Lower leg skin (tissue), 4 donors: ENCODE measurements around the gene DPY30. TPM values are rescaled to one million over a fixed set of nuclear protein-coding genes. Genes with fewer than 3 reads are reported as not detected.
"Not testable (repeated sequence)": the region's sequence is repeated elsewhere in the genome, so short reads cannot be mapped to it uniquely, and the experiment has no call there.

ENCODE experiments used
- DNase-seq, 2 donors: peaks; one replicate each; pipeline ENCODE4 v3.0.0-alpha.2; 2019; ENCODE audit warnings: low spot score in 2 of 2
- H3K4me3 ChIP-seq: fragments of 200-600 bp; sonication (generic); 2 replicates; pipeline ENCODE4 v1.5.1; 2017; ENCODE audit warnings: mild to moderate bottlenecking, low read depth; ENCODE audit not compliant: poor library complexity, severe bottlenecking
- POLR2A ChIP-seq, 2 donors: fragments of 450-650 bp; IDR thresholded peaks; one replicate each; pipeline ENCODE4 v1.6.1; 2016 to 2017; ENCODE audit warnings: antibody characterized with exemption in 2 of 2, mild to moderate bottlenecking in 1 of 2, moderate library complexity in 1 of 2
- WGBS, 2 donors: methylation state at CpG; one replicate each; pipeline ENCODE4 v1.1.5; 2018; 5-methylcytosine and 5-hydroxymethylcytosine counted together
- intact Hi-C: fragments of 100-400 bp; cut with DNase I; formaldehyde crosslinking; loops from one replicate; pipeline ENCODE4 v1.15.0; 2023; ENCODE audit warnings: low total_unique reads
- total RNA-seq, 4 donors: library from RNA; depleted of rRNA; stranded (reverse); fragments of >200 nt; gene quantifications; one replicate each; pipeline ENCODE4 v1.1.0, GENCODE V29; 2016
- TF ChIP-seq, protein P1 (sequence below), 3 donors: fragments of 450-650 bp; IDR thresholded peaks; one replicate each; pipeline ENCODE4 v1.5.1; 2016; ENCODE audit warnings: antibody characterized with exemption in 3 of 3, mild to moderate bottlenecking in 3 of 3, moderate library complexity in 2 of 3

DPY30 gene
- total RNA-seq, 4 donors from 2014 or later = 58.1 to 76.9 (median 61.8) TPM

DNA sequence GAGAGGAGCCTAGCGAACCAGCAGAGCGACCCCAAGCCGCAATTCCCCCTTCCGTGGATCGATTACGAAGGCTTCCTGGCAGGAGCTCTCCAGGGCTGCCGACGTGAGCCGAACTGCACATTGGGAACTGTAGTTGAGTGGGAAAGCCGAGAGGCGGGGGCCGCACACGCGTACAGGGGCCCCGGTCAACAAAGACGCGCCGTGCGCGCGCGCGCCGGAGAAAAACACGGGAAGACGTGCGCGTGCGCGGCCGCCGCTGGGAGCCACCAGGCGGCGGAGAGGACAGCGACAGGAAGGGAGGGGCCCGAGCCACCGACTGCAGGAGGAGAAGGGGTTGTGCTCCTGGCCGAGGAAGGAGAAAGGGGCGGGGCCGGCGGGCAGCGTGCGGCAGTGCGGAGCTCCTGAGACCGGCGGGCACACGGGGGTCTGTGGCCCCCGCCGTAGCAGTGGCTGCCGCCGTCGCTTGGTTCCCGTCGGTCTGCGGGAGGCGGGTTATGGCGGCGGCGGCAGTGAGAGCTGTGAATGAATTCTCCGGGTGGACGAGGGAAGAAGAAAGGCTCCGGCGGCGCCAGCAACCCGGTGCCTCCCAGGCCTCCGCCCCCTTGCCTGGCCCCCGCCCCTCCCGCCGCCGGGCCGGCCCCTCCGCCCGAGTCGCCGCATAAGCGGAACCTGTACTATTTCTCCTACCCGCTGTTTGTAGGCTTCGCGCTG lies 23.9 kb upstream of the DPY30 start, which contains the start of gene SPAST:
TSS of gene SPAST (plus strand) at position 247 of the 711 bp plus-strand sequence. CDS start at position 523, 276 bp downstream.
- DNase-seq = peak; percentile 95 to 99
- intact Hi-C loops = no loop called here
- TF ChIP-seq, protein P1, sequence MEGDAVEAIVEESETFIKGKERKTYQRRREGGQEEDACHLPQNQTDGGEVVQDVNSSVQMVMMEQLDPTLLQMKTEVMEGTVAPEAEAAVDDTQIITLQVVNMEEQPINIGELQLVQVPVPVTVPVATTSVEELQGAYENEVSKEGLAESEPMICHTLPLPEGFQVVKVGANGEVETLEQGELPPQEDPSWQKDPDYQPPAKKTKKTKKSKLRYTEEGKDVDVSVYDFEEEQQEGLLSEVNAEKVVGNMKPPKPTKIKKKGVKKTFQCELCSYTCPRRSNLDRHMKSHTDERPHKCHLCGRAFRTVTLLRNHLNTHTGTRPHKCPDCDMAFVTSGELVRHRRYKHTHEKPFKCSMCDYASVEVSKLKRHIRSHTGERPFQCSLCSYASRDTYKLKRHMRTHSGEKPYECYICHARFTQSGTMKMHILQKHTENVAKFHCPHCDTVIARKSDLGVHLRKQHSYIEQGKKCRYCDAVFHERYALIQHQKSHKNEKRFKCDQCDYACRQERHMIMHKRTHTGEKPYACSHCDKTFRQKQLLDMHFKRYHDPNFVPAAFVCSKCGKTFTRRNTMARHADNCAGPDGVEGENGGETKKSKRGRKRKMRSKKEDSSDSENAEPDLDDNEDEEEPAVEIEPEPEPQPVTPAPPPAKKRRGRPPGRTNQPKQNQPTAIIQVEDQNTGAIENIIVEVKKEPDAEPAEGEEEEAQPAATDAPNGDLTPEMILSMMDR (IDR thresholded peaks at IDR 0.05) = peak in 1 of 3 donors; percentile 71
- TF ChIP-seq POLR2A (IDR thresholded peaks at IDR 0.05) = no peak
- WGBS, 2 donors = 1% methylated on average over 55 to 77 of the region's 79 CpGs
- peak within 1 kb of the TSS; percentile 88 for H3K4me3 ChIP-seq

DNA sequence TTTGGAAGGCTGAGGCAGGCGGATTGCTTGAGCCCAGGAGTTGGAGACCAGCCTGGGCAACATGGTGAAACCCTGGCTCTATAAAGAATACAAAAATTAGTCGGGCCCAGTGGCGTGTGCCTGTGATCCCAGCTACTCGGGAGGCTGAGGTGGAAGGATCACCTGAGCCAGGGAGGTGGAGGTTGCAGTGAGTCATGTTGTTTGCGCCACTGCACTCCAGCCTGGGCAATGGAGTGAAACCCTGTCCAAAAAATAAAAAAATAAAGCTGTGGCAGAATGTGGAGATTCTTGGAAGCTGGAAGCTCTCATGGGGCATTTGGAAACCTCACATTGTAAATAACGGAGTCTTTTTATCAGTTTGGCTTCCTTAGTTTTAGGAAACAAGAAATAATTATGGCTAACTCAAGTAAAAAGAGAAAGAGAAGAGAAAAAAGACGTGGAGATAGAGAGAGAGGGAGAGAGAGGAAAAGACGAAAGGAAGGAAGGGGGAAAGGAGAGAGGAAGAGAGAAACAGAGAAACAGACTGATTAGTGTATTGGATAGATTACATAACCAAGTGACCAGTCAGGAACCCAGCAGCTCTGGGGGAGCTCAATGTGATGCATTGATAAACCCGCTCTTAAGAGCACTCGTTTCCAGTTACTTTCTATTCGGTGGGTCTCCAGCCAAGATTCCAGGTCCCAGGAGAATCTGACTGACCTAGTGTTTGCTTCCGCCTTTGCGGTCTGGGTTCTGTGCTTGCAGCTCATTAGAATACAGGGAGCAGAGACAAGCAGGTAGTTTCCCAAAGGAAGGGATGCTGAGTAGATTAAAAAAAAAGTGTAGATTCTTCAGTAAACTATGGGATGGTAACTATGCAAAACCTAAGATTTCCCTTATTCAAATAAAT lies 22.6 kb upstream of the DPY30 start:
- intact Hi-C loops = no loop called here
- no peak overlapping the region for H3K4me3 ChIP-seq
- peak; percentile 16 to 82 for DNase-seq
- TF ChIP-seq, protein P1 (IDR thresholded peaks at IDR 0.05) = no peak
- no peak for TF ChIP-seq POLR2A (IDR thresholded peaks at IDR 0.05)
- 50 to 53% methylated on average over 13 of the region's 13 CpGs for WGBS, 2 donors

DNA sequence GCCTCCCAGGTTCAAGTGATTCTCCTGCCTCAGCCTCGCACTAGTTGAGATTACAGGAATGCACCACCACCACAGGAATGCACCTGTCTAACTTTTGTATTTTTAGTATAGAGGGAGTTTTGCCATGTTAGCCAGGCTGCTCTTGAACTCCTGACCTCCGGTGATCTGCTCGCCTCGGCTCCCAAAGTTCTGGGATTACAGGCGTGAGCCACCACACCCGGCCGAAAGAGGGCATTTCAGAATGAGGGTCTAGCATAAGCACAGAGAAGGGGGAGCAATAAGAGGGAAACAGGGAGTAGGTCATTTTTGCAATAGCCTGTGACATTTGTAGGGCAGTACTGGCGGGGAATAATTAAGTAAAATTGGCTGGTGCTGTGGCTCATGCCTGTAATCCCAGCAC lies 21.8 kb upstream of the DPY30 start:
- no peak for DNase-seq
- intact Hi-C loops = no loop called here
- no peak overlapping the region for H3K4me3 ChIP-seq
- TF ChIP-seq POLR2A (IDR thresholded peaks at IDR 0.05) = no peak
- TF ChIP-seq, protein P1 (IDR thresholded peaks at IDR 0.05) = no peak
- 93 to 96% methylated on average over 8 of the region's 8 CpGs for WGBS, 2 donors

DNA sequence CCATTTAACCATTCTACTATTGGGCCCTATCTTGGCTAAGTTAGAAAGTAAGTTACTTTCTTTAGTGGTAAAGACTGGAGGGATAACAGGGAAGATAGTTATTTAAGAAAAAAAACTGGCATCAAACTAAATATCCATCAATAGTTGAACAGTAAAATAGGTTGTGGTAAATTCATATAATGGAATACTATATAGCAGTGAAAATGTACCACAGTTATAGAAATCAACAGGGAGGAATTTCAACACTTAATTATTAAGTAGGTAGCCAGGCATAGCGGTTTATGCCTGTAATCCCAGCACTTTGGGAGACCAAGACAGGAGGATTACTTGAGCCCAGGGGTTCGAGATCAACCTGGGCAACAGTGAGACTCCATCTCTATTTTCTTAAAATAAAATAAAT lies 20.7 kb upstream of the DPY30 start:
- DNase-seq = no peak
- TF ChIP-seq POLR2A (IDR thresholded peaks at IDR 0.05) = no peak
- TF ChIP-seq, protein P1 (IDR thresholded peaks at IDR 0.05) = no peak
- intact Hi-C loops = no loop called here
- WGBS, 2 donors = 90 to 99% methylated on average over 2 of the region's 2 CpGs
- H3K4me3 ChIP-seq = no peak overlapping the region

DNA sequence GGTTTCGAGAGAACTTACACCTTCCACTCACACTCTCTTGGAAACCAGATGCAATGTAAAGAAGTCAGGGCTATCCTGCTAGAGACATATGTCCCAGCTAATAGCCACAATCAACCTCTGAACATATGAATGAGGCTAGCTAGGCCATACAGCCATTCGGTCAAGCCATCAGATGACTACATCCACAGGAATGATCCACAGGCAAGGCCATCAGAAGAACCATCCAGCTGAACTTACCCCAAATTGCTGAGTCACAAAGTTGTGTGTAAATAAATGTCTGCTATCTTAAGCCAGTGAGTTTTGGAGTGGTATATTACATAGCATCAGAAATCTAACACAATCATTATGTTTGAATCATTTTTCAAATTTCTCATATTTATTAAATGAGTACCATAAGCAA lies 18.5 kb upstream of the DPY30 start:
- no peak overlapping the region for H3K4me3 ChIP-seq
- TF ChIP-seq POLR2A (IDR thresholded peaks at IDR 0.05) = no peak
- TF ChIP-seq, protein P1 (IDR thresholded peaks at IDR 0.05) = no peak
- 89 to 98% methylated on average over 2 of the region's 2 CpGs for WGBS, 2 donors
- no peak for DNase-seq
- intact Hi-C loops = no loop called here

DNA sequence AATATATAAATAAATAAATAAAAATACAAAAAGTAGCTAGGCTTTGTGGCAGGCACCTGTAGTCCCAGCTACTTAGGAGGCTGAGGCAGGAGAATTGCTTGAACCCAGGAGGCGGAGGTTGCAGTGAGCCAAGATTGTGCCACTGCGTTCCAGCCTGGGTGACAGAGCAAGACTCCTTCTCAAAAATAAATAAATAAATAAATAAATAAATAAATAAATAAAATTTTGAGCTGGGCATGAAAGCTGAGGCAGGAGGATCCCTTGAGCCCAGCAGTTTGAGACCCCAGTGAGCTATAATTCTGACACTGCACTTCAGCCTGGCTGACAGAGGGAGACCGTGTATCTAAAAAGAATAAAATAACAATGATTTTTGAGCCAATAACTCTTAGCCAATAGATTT lies 15.0 kb upstream of the DPY30 start:
- H3K4me3 ChIP-seq, DNase-seq, intact Hi-C loops: not testable (repeated sequence)
- WGBS, 2 donors = 61 to 71% methylated on average over 3 of the region's 3 CpGs
